ENCODE measurements around the gene APLP1.
"Not testable (repeated sequence)": the region's sequence is repeated elsewhere in the genome, so short reads cannot be mapped to it uniquely, and the experiment has no call there.

The APLP1 gene

DNA sequence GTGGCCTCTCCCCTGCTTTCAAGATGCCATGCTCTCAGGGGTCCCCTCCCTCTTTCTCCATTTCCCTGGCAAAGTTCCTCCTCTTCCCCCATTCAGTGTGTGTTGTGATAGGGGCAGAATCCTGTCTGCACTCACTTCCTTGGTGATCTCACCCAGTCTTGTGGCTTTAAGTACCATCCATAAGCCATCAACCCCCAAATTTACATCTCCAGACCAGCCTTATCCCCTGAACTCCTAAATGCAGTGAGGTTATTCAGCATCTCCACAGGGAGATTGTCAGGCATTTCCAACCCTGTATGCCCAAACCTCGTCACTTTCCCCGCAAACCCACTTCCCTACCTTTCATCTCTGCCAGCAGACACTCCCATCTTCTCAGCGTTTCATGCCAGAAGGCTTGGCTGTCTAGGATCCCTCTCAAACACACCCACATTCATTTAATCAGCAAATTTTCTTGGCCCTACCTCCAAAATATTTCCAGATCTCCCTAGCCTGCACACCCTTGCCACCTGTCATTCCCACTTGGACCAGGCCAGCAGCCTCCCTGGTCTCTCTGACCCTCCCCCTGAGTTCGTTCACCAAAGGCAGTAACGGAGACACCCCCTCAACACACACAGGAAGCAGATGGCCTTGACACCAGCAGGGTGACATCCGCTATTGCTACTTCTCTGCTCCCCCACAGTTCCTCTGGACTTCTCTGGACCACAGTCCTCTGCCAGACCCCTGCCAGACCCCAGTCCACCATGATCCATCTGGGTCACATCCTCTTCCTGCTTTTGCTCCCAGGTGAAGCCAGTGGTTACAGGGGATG lies 33.7 kb downstream of the APLP1 start, which contains the start of gene HCST:
Gene HCST, plus strand, starts transcription at position 676 of the 808 bp plus-strand sequence. Its CDS starts 65 bp downstream, at position 741.
- DNase-seq, result peak; percentile 51

DNA sequence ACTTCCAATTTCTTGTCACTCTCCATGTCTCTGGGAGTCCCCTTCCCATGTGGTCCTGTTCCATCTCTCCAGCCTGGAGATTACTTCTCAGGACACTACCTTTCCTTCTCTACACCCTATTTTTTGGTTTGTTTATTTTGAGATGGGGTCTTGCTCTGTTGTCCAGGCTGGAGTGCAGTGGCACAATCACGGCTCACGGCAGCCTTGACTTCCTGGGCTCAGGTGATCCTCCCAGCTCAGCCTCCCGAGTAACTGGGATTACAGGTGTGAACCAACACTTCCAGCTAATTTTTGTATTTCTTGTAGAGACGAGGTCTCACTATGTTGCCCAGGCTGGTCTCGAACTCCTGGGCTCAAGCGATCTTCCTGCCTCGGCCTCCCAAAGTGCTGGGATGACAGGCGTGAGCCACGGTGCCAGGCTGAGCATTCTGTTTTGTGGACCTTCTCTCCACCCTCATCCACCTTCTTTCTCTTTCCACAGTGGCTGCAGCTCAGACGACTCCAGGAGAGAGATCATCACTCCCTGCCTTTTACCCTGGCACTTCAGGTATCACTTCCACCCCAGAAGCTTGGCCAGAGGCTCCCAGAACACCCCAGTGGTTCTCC lies 34.6 kb downstream of the APLP1 start:
- Mint-ChIP-seq H3K27me3 (no peaks in the 10 kb centered on the region), H3K36me3 (ENCODE audit: low read depth) (peaks cover 16% of the 10 kb centered on the region), H3K4me1 (peaks cover 60% of the 10 kb centered on the region)

More for the DNA sequence above, 33.7 kb downstream of the APLP1 start, which contains the start of gene HCST:
- peak within 1 kb of the TSS; percentile 96 for H3K27ac Mint-ChIP-seq
- H3K36me3 Mint-ChIP-seq (ENCODE audit: low read depth), result peaks cover 25% of the 10 kb centered on the region
- H3K4me1 Mint-ChIP-seq, result peaks cover 66% of the 10 kb centered on the region
- no peaks in the 10 kb centered on the region for H3K27me3 Mint-ChIP-seq
- peak within 1 kb of the TSS; percentile 81 for H3K4me3 Mint-ChIP-seq
- peak; percentile 12 for ATAC-seq
- H3K9me3 Mint-ChIP-seq, result no peaks in the 10 kb centered on the region

DNA sequence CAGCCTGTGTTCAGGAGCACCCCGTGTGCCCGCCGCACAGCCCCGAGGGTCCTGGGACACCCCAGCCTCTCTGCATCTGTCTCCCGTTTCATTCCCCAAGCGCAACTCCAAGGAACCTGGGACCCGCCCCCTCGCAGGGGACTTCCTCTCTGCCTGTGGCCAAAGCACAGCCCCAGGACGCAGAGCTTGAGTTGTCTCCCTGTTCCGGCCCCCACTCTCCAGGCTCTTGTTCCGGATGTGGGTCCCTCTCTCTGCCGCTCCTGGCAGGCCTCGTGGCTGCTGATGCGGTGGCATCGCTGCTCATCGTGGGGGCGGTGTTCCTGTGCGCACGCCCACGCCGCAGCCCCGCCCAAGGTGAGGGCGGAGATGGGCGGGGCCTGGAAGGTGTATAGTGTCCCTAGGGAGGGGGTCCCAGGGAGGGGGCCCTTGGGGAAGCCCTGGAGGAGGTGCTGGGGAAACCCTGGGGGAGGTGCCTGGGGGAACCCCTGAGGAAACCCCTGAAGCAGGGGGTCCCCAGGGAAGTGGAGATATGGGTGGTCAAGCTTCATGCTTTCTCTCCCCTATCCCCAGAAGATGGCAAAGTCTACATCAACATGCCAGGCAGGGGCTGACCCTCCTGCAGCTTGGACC lies 35.3 kb downstream of the APLP1 start:
- ATAC-seq, result peak; percentile 44
- Mint-ChIP-seq H3K9me3 (no peaks in the 10 kb centered on the region), H3K36me3 (ENCODE audit: low read depth) (peaks cover 11% of the 10 kb centered on the region), H3K4me1 (peaks cover 60% of the 10 kb centered on the region), H3K27ac (peak overlapping the region; percentile 86), H3K4me3 (peak overlapping the region; percentile 81), H3K27me3 (no peaks in the 10 kb centered on the region)
- DNase-seq, result peak; percentile 88

More for the DNA sequence above, 34.6 kb downstream of the APLP1 start:
- no peaks in the 10 kb centered on the region for H3K9me3 Mint-ChIP-seq
- H3K4me3 Mint-ChIP-seq, result peak overlapping the region; percentile 81
- DNase-seq, result no peak
- peak overlapping the region; percentile 86 for H3K27ac Mint-ChIP-seq
- no peak for ATAC-seq

DNA sequence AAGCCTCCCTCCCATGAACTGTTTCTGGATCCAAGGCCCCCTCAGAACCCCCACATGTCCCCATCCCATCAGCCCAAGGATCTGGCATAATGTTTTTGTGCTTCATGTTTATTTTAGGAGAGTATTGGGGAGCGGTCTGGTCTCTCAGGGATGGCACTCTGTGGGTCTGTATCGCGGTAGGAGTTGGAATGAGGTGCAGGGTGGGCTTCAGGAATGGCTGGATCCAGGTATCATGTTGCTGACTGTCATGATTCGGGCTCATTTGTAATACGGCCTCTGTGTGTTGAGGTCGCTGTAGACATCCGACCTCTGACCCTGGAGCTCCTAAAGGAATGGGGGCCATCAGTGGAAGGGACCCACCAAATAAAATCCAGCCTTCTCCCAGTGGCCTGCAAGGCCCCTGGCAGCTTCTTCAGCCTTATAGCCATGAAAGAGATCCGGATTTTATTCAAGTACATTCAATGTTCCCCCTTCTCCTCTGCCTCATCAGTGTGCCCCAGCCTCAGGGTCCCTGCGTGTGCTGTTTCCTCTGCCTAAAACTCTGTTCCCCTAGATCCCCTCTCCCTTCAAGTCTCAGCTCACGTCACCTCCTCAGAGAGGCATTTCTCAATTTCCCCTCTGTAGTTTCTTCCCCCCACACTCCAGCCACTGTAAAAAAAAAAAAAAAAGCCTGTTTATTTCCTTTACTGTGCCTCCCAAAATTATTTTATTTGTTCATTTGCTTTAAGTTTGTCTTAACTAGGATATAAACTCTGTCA lies 36.1 kb downstream of the APLP1 start:
- DNase-seq (no peak), ATAC-seq (no peak)
- Mint-ChIP-seq H3K9me3 (no peaks in the 10 kb centered on the region), H3K4me1 (peaks cover 64% of the 10 kb centered on the region), H3K27me3 (no peaks in the 10 kb centered on the region), H3K4me3 (peak overlapping the region; percentile 9), H3K27ac (peak overlapping the region; percentile 64), H3K36me3 (ENCODE audit: low read depth) (peaks cover 5% of the 10 kb centered on the region)

DNA sequence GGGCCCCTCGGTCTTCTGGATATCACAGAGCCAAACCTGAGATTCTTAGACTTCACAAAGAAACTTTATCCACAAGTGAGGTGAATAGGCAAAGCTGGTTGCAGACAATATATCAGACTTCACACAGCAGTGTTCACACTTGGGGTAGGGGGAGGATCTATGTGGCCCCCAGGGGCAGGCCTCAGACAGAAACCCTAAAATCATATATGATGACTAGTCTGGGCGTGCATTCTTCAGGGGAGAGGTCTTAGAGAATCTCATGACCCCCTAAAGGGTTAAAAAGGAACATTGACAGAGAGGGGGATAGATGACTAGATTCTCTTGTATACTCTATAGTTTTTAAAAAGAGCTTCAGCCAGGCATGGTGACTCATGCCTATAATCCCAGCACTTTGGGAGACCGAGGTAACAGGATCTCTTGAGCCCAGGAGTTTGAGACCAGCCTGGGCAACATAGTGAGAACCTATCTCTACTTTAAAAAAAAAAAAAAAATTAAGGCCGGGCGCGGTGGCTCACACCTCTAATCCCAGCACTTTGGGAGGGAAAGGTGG lies 36.9 kb downstream of the APLP1 start:
- peaks cover 67% of the 10 kb centered on the region for H3K4me1 Mint-ChIP-seq

DNA sequence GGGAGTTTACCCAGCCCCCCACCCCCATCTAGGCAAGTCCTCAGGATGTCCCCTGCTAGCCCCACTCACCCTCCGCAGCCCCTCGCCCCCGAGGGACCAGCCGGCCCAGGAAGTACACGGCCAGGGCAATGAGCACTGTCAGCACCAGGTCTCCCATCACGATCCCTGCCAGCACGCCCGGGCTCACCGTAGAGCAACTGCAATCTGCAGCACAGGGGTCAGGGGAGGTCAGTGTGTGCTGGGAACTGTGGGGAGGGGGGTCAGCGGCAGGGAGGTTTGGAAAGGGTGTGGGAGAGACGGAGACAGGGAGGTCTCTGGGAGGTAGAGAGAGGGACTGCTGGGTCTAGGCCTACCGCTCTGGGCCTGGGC lies 39.0 kb downstream of the APLP1 start:
- ATAC-seq (no peak), DNase-seq (no peak)
- H3K27me3 Mint-ChIP-seq, result no peaks in the 10 kb centered on the region
- peaks cover 4% of the 10 kb centered on the region for H3K36me3 Mint-ChIP-seq (ENCODE audit: low read depth)
- peaks cover 62% of the 10 kb centered on the region for H3K4me1 Mint-ChIP-seq
- H3K9me3 Mint-ChIP-seq, result no peaks in the 10 kb centered on the region
- H3K27ac Mint-ChIP-seq, result no peak overlapping the region
- peak overlapping the region; percentile 36 for H3K4me3 Mint-ChIP-seq

More for the DNA sequence above, 36.9 kb downstream of the APLP1 start:
- Mint-ChIP-seq H3K27ac (peak overlapping the region; percentile 64), H3K27me3 (no peaks in the 10 kb centered on the region), H3K4me3 (no peak overlapping the region), H3K9me3 (no peaks in the 10 kb centered on the region), H3K36me3 (ENCODE audit: low read depth) (peaks cover 4% of the 10 kb centered on the region)
- DNase-seq (no peak), ATAC-seq (no peak)

DNA sequence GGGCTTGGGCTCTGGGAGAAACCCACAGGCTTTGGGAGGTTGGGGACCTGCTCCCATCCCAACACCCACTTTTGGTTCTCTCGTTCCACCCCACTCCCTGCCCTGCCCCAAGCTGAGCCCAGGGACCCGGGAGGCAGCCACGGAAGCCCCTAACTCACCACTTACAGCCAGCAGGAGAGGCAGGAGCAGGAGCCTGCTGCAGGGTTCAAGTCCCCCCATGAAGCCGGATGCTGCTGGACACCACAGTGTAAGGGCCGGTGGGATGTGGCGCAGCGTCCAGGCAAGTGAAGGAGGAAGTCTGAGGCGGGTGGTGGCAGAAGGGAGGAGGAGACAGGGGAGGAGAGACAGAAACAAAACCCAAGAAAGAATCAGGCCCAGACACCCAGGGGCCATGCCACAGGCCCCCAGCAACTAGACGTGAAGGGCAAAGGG lies 39.7 kb downstream of the APLP1 start, which contains the start of gene TYROBP:
Gene TYROBP, minus strand, starts transcription at position 286 of the 432 bp plus-strand sequence. Its CDS starts 67 bp downstream, at position 219.
- Mint-ChIP-seq H3K36me3 (ENCODE audit: low read depth) (peaks cover 4% of the 10 kb centered on the region), H3K4me3 (peak within 1 kb of the TSS; percentile 36), H3K27ac (peak within 1 kb of the TSS; percentile 69), H3K27me3 (no peaks in the 10 kb centered on the region), H3K4me1 (peaks cover 56% of the 10 kb centered on the region), H3K9me3 (no peaks in the 10 kb centered on the region)
- no peak for DNase-seq
- no peak for ATAC-seq

DNA sequence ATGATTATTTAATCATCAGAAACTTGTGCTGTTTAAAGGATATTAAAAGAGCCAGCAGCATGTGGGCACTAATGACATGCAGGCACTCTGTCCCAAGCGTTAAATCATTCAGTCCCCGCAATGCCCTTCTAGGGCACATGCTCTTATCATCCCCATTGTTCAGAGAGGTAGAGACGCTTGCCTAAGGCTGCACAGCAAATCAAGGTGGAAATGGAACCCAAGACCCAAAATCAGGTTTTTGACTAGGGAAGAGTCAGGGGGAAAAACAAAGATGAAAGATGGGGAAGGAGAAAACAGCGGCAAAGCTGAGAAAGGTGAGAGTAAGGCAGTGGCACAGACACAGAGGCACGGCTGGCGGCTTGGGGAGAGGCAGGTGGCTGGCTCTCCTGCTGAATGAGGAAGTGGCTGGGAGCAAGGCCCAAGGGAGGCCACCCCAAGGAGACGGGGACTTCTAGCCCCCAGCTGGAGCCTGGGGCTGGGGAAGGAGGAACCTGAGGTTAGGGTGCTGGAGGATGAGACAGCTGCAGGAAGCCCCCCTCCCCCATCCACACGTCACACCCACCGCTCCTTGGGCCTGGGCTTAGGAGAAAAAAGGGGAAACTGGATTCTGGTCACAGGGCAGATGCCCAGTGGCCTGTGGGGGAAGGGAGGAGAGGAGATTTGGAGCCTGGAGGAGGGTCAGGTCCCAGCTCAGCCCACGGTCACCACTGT lies 40.8 kb downstream of the APLP1 start:
- H3K27ac Mint-ChIP-seq, result peak overlapping the region; percentile 69

DNA sequence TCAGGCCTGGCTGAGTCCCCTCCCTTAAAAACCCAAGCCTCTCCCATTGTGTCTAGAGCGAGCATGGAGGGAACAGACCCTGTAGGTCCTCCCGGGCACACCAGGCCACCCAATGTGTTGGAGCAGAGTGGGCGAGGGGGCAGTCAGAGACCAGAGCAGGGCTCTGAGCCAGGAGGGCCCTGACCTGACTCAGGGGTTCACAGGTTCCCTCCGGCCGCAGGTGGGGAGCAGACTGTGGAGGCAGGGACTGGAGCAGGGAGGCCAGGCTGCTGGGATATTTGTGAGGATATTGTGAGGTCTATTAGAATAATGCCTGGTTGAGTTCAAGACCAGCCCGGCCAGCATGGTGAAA lies 41.3 kb downstream of the APLP1 start:
- ATAC-seq, result no peak
- H3K4me1 Mint-ChIP-seq, result peaks cover 55% of the 10 kb centered on the region
- no peaks in the 10 kb centered on the region for H3K36me3 Mint-ChIP-seq (ENCODE audit: low read depth)
- H3K27ac Mint-ChIP-seq, result peak overlapping the region; percentile 69
- no peak for DNase-seq
- H3K9me3 Mint-ChIP-seq, result no peaks in the 10 kb centered on the region
- no peak overlapping the region for H3K4me3 Mint-ChIP-seq
- no peaks in the 10 kb centered on the region for H3K27me3 Mint-ChIP-seq

More for the DNA sequence above, 40.8 kb downstream of the APLP1 start:
- no peaks in the 10 kb centered on the region for H3K27me3 Mint-ChIP-seq
- no peaks in the 10 kb centered on the region for H3K9me3 Mint-ChIP-seq
- peaks cover 57% of the 10 kb centered on the region for H3K4me1 Mint-ChIP-seq
- no peaks in the 10 kb centered on the region for H3K36me3 Mint-ChIP-seq (ENCODE audit: low read depth)
- peak; percentile 52 for DNase-seq
- peak; percentile 37 for ATAC-seq
- peak overlapping the region; percentile 7 for H3K4me3 Mint-ChIP-seq

DNA sequence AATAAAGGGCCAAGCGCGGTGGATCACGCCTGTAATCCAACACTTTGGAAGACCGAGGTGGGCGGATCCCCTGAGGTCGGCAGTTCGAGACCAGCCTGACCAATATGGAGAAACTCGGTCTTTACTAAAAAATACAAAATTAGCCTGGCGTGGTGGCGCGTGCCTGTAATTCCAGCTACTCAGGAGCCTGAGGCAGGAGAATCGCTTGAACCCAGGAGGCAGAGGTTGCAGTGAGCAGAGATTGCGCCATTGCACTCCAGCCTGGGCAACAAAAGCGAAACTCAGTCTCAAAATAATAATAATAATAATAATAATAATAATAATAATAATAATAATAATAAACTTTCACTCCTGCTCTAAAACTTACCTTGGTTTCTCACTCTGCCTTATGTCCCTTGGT lies 42.0 kb downstream of the APLP1 start:
- DNase-seq; H3K27me3 Mint-ChIP-seq; H3K9me3 Mint-ChIP-seq; H3K4me3 Mint-ChIP-seq; H3K27ac Mint-ChIP-seq; H3K36me3 Mint-ChIP-seq (ENCODE audit: low read depth); ATAC-seq: not testable (repeated sequence)
- peaks cover 53% of the 10 kb centered on the region for H3K4me1 Mint-ChIP-seq

DNA sequence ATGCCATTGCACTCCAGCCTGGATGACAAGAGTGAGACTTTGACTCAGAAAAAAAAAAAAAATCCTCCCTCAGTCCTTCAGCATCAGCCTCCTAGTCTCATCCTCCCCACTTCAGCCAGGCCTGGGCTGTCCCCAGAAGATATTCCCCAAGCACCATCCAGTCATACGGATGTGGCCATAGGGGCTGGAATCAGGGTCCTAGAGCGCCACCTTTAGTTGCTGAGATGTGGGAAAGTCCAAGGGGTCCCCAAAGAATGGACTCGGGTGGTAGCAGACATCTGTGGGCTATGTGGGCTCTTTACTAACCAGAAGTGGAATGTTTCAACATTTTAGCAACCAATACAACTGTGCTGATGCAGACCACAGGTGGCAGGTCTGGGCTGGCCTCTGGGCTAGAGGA lies 42.8 kb downstream of the APLP1 start:
- no peaks in the 10 kb centered on the region for H3K36me3 Mint-ChIP-seq (ENCODE audit: low read depth)
- no peak overlapping the region for H3K27ac Mint-ChIP-seq
- no peak overlapping the region for H3K4me3 Mint-ChIP-seq
- peaks cover 51% of the 10 kb centered on the region for H3K4me1 Mint-ChIP-seq
- no peak for ATAC-seq
- DNase-seq, result no peak
- H3K9me3 Mint-ChIP-seq, result no peaks in the 10 kb centered on the region
- H3K27me3 Mint-ChIP-seq, result no peaks in the 10 kb centered on the region

DNA sequence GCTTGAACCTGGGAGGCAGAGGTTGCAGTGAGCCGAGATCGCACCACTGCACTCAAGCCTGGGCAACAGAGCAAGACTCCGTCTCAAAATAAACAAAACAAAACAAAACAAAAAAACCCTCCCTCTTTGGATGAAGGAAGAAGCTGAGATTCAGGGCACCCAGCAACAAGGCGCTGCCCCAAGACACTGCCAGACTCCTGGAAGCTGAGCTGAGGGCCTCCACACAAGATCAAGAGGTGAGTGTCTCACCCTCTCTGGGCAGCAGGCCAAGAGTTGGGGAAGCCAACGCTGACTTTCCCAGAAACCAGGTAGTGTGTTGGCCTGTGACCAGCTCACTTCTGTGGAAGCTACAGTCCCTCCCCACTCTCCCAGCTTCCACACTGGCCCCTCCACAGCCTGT lies 43.4 kb downstream of the APLP1 start:
- H3K4me3 Mint-ChIP-seq, result no peak overlapping the region
- H3K27ac Mint-ChIP-seq, result no peak overlapping the region
- H3K27me3 Mint-ChIP-seq, result no peaks in the 10 kb centered on the region
- H3K36me3 Mint-ChIP-seq (ENCODE audit: low read depth), result no peaks in the 10 kb centered on the region
- no peaks in the 10 kb centered on the region for H3K9me3 Mint-ChIP-seq
- H3K4me1 Mint-ChIP-seq, result peaks cover 48% of the 10 kb centered on the region
- DNase-seq, result peak; percentile 34
- ATAC-seq, result no peak

DNA sequence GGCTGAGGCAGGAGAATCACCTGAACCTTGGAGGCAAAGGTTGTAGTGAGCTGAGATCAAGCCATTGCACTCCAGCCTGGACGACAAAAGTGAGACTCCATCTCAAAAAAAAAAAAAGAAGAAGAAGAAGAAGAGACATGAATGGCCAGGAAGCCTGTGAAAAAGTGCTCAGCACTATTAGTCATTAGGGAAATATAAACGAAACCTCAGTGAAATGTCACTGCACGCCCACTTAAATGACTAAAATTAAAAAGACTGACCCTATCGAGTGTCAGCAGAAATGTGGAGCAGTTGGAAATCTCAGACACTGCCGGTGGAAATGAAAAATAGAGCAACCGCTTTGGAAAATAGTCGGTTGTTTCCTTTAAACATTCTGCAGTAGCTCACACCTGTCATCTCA lies 45.2 kb downstream of the APLP1 start:
- Mint-ChIP-seq H3K4me1 (peaks cover 44% of the 10 kb centered on the region), H3K27me3 (no peaks in the 10 kb centered on the region), H3K4me3 (peak overlapping the region; percentile 26), H3K9me3 (no peaks in the 10 kb centered on the region), H3K27ac (peak overlapping the region; percentile 80), H3K36me3 (ENCODE audit: low read depth) (no peaks in the 10 kb centered on the region)
- peak; percentile 56 for ATAC-seq
- no peak for DNase-seq
